Epithelial cell of prostate (primary cell): ENCODE measurements around the gene KLK8.
"Not testable (repeated sequence)": the region's sequence is repeated elsewhere in the genome, so short reads cannot be mapped to it uniquely, and the experiment has no call there.

Experiments
- DNase-seq: peaks from one replicate; pipeline ENCODE4 v3.0.0-alpha.2; 2011; ENCODE audit warnings: low read depth, low spot score
- H3K27ac ChIP-seq: fragments of 450-650 bp; 2 replicates; pipeline ENCODE4 v1.5.1; 2017; ENCODE audit warnings: mild to moderate bottlenecking

Gene KLK8

DNA sequence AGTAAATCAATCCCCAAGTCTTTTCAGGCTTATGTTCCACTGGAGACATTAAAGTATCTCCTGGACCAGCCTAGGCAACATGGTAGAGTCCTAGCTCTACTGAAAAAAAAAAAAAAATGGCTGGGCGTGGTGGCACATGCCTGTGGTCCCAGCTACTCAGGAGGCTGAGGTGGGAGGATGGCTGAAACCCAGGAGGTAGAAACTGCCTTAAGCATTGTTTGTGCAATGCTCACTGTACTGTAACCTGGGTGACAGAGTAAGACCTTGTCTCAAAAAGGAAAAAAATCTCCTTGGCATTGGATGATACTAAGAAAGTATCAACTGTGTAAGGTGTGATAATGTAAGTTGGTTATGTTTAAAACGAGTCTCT, 8.8 kb downstream of the KLK8 start:
- peak overlapping the region; percentile 86 for H3K27ac ChIP-seq
- DNase-seq = peak; percentile 86

DNA sequence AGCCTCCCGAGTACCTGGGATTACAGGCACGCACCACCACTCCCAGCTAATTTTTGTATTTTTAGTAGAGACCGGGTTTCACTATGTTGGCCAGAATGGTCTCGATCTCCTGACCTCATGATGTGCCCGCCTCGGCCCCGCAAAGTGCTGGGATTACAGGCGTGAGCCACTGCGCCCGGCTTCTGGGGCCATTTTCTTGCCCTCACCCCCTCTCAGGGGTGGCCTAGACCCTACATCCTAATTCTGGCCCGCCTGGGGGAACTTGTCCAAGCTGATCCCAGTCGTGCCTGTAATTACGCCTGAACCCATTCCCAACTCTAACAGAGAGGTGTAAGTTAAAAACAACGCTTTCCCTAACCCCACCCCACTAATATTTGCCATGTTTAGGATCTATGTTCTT, 17.0 kb downstream of the KLK8 start:
- peak overlapping the region; percentile 48 for H3K27ac ChIP-seq
- DNase-seq = not testable (repeated sequence)

DNA sequence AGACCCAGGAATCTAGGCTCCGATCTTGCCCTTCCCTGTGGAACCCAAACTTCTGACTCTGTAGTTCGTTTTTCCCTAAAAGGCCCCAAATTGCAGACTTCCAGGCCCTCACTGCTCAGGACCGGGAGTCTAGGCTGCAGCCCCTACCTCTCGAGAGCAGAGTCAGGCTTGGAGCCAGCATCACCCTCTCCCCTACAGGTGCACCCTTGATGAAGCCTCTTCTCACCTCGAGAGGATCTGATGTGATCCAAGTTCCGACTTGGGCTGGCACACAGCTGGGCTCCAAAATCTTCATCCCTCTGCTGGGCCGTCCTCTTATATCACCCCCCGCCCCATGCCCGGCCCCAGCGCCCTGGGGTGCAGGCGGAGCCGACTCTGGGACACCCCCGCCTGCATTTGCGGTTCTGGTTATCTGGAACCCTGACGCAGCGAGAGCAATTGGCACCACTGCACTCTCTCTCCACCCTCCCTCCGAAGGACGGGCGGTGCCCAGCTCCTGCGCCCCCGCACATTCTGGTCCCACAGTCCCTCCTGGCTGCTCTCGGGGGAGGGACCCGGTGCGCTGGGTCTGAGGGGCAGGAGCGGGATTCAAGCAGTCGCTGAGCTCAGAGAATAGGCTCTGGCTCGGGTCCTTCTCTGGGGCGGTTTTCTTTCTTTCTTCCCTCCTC, 17.6 kb downstream of the KLK8 start, which contains the start of gene KLK7:
Gene KLK7 (minus strand): TSS at position 293 of the 668 bp plus-strand sequence. CDS start 1,518 bp downstream, outside the sequence.
- peak within 1 kb of the TSS; percentile 48 for H3K27ac ChIP-seq
- no peak for DNase-seq

GRCh38 chr19:50982186-50982585, 19.2 kb downstream of the KLK8 start:
- no peak for DNase-seq
- H3K27ac ChIP-seq = peak overlapping the region; percentile 37

- no peak for DNase-seq
- H3K27ac ChIP-seq = peak overlapping the region; percentile 37
Observed at GRCh38 chr19:50981587-50982146, 19.7 kb downstream of the KLK8 start.

- H3K27ac ChIP-seq = no peak overlapping the region
Observed at GRCh38 chr19:50980208-50980607, 21.2 kb downstream of the KLK8 start.

GRCh38 chr19:50979758-50980157, 21.6 kb downstream of the KLK8 start:
- H3K27ac ChIP-seq = peak overlapping the region; percentile 13
- DNase-seq = no peak

More at GRCh38 chr19:50980208-50980607, 21.2 kb downstream of the KLK8 start:
- no peak for DNase-seq

DNA sequence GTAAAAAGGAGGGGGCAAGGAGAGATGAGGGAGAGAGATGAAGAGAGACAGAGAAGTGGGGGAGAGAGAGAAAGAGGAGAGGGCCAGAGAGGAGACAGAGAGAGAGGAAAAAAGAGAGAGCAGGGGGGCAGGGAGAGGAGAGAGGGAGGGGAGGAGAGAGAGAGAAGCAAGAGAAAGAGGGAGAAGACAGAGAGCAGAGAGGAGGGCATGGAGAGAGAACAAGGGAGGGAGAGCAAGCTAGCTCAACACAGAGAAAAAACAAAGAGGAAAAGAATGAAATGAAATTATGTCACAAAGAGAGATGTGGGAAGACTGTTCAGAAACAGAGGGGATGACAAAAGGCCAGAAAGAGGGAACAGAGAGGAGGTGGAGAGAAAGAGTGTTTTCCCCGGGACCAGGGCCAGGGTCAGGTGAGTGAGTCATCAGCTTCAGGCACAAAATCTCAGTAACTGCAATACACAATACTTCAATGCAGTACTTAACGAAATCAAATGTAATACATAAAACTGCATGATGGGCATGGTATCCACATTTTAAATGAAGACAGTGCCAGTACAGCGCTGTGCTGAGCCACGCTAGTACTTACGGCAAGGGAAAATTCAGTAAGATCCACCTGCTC, 22.5 kb downstream of the KLK8 start:
- no peak for DNase-seq

DNA sequence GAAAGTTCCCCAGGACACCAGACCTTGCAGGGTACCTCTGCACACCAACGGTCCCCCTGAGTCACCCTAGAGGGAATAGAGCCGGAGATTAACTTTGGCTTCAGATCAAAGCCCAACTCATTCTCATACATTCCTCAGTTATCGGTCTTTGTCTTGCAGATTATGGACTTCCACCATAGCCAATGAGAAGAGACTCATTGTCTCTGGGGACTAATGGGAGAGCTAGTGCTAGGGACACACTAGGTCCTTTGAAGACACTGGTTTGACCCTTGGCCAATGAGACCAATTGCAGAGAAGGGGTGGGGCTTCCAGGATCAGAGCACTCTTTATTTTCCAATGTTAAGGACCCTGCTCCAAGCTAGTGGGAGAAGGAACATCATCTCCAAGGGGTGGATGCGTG, 23.8 kb downstream of the KLK8 start:
- H3K27ac ChIP-seq = no peak overlapping the region
- no peak for DNase-seq

More for the DNA sequence above, 22.5 kb downstream of the KLK8 start:
- peak overlapping the region; percentile 13 for H3K27ac ChIP-seq

DNA sequence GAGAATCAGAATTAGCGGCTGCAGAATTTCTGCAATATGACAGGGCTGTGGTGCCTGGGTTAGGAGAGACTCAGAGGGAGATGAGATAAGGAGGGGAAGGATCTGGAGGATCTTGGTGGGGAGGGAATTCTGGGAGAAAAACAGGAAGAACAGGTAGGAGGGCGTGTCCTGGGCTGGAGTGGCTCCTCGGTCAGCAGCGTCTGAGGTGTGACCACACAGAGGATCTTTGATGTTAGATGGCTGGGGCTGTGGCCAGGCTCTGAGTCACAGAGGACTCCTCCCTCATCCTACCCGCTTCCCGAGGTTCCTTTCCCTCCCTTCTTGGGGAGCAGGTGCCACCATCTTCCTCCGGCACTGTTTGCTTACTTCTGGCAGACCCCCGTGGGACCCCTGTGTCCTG, 25.6 kb downstream of the KLK8 start:
- DNase-seq = no peak
- H3K27ac ChIP-seq = peak overlapping the region; percentile 40

DNA sequence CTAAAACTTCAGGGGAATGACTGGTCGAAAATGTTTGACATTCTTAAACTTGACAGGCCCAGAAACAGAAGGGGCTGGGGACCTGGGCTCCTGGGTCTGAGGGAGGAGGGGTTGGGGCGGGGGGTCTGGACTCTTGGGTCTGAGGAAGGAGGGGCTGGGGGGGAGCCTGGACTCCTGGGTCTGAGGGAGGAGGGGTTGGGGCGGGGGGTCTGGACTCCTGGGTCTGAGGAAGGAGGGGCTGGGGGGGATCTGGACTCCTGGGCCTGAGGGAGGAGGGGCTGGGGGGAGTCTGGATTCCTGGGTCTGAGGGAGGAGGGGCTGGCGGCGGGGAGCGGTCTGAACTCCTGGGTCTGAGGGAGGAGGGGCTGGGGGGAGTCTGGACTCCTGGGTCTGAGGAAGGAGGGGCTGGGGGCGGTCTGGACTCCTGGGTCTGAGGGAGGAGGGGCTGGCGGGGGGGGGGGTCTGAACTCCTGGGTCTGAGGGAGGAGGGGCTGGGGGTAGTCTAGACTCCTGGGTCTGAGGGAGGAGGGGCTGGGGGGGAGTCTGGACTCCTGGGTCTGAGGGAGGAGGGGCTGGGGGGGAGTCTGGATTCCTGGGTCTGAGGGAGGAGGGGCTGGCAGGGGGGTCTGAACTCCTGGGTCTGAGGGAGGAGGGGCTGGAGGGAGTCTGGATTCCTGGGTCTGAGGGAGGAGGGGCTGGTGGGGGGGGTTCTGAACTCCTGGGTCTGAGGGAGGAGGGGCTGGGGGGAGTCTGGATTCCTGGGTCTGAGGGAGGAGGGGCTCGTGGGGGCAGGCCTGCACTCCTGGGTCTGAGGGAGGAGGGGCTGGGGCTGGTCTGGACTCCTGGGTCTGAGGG, 26.5 kb downstream of the KLK8 start:
- DNase-seq = no peak
- H3K27ac ChIP-seq = no peak overlapping the region

GRCh38 chr19:50972795-50973376, 28.5 kb downstream of the KLK8 start:
- H3K27ac ChIP-seq = peak overlapping the region; percentile 48
- DNase-seq = no peak

DNA sequence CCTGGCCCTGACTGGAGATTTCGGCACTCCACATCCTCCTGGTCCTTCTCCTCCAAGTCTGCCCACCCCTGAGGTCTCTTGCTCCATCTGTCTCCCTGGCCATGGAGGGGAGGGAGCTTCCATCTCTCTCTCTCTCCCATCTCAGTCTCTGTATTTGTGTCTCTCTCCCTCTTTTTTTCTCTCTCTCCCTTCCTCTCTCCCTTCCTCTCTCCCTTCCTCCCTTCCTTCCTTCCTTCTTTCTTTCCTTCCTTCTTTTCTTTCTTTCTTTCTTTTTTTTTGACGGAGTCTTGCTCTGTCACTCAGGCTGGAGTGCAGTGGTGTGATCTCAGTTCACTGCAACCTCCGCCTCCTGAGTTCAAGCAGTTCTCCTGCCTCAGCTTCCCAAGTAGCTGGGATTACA, 31.6 kb downstream of the KLK8 start:
- DNase-seq = not testable (repeated sequence)
- peak overlapping the region; percentile 38 for H3K27ac ChIP-seq

DNA sequence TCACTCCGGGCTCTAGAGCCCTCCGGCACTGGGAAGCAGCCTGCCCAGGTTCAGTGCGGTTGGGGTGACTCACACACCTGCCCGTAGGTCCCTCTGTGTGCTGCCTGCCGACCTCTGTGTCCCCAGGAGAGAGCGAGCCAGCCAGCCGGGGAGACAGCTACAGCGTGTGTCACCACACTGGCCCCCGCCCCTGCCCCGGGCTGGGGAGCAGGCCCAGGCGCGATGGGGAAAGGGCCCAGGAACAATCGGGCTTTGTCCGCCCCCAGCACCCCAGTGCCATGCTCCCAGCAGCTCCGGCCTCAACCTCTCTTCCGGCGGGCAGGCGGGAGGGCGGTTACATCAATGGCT, 32.0 kb downstream of the KLK8 start, which contains the start of gene KLK6:
Gene KLK6 (minus strand): TSS at position 179 of the 348 bp plus-strand sequence. CDS start 1,487 bp downstream, outside the sequence.
- peak within 1 kb of the TSS; percentile 38 for H3K27ac ChIP-seq
- no peak for DNase-seq

- DNase-seq = no peak
- H3K27ac ChIP-seq = peak overlapping the region; percentile 38
Observed at GRCh38 chr19:50968716-50969412, 32.5 kb downstream of the KLK8 start.

DNA sequence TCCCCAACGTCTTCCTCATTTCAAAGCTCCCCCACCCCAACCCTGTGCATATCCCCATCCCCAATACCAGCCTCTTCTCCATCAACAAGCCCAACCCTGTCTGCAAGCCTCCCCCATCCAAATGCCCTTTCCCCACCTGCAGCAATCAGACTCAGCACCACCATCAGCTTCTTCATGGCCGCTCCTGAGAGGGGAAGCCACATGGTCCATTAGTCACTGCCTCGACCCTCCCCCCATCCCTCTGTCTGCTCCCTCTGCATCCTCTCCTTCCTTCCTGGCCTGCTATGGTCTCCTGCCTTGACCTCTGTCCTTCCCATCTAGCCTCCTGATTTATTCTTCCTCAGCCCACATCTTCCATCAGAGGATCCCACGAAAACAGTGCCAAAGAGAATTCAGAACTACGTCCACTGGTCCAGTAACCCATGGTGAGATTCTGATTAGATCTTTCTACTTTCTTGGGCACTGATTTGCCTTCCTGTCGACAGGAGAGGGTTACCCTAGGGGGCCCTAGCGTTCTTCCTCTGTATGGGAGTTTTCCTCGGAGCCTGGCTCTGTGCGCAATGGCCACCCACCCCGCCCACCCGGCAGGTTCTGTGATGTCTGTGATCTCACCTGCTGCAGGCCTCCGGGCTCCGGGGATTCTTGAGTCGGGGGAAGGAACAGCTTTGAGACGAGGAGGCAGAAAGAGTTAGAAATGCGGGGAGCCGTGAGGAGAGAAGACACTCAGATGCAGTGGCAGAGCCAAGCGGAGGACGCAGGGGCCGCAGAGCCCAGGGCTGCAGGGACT, 33.3 kb downstream of the KLK8 start:
- DNase-seq = no peak
- no peak overlapping the region for H3K27ac ChIP-seq

DNA sequence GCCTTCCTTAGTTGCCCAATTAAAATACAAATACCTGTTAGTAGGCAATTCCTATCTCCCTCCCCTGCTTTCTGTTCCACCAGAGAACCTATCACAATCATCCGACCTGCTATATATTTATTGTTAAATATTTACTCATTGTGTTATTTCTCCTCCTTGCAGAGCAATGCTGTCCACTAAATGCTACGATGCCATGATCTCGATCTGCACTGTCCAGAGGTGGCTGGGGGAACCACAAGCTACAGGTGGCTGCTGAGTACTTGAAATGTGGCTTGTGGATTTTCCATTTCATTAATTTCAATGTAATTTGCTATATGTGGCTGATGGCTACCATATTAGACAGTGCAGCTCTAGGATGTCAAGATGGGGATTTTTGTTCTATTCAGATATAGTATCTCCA, 37.1 kb downstream of the KLK8 start:
- no peak overlapping the region for H3K27ac ChIP-seq
- DNase-seq = no peak

- DNase-seq = no peak
Observed at GRCh38 chr19:50963381-50963780, 38.0 kb downstream of the KLK8 start.

DNA sequence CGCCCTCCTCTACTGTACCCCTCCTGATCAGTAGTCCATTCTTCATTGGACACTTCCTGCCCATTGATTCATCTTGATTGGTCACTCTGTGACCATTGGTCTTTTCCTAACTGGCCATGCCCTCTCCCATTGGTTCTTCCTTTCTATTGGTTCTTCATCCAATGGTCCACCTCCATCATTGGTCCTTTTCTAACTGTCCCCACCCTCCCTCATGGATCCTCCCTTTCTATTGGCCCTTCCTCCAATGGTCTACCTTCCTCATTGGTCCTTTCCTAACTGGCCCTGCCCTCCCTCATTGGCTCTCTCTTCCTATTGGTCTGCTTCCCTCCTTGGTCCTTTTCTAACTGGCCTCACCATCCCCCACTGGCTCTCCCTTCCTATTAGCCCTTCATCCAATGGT, 39.2 kb downstream of the KLK8 start:
- H3K27ac ChIP-seq = no peak overlapping the region
- DNase-seq = no peak

More at GRCh38 chr19:50963381-50963780, 38.0 kb downstream of the KLK8 start:
- H3K27ac ChIP-seq = no peak overlapping the region
